ENCODE results near the gene ZNF491.

- TF ChIP-seq EZH2 (IDR thresholded peaks at IDR 0.05; ENCODE audit: low read length): no peak
- TF ChIP-seq CTCF (optimal IDR thresholded peaks at IDR 0.05 in 1 of 3, IDR thresholded peaks at IDR 0.05 in 1 of 3, conservative IDR thresholded peaks at IDR 0.05 in 1 of 3; ENCODE audit: extremely low read depth in 1 of 3, insufficient read depth in 2 of 3, low read length in 3 of 3): no peak
Observed at GRCh38 chr19:11821474-11822109, 23.3 kb downstream of the ZNF491 start.
